ENCODE measurements around the gene TFCP2. TPM values are rescaled to one million over a fixed set of nuclear protein-coding genes. Genes with fewer than 3 reads are reported as not detected.
"Not testable (repeated sequence)": the region's sequence is repeated elsewhere in the genome, so short reads cannot be mapped to it uniquely, and the experiment has no call there.

The TFCP2 gene
- polyA plus RNA-seq (2013, experiment 1 of 2): 33.4 TPM
- 33.3 TPM for polyA plus RNA-seq (2013, experiment 2 of 2)

- Histone ChIP-seq H3K4me3 (ENCODE audit: low read length) (peak within 1 kb of the TSS; percentile 79), H3K9ac (ENCODE audit: low read depth, low read length) (peak within 1 kb of the TSS; percentile 95), H3K27ac (ENCODE audit: low read depth, low read length) (peak within 1 kb of the TSS; percentile 100), H3K4me1 (ENCODE audit: insufficient read depth, low read length) (no peaks in the 10 kb centered on the region), H3K36me3 (ENCODE audit: insufficient read depth, low read length) (no peaks in the 10 kb centered on the region), H3K27me3 (ENCODE audit: insufficient read depth, low read length) (0 out of 2 replicates have a peak, but pooled peaks cover 3% of the 10 kb centered on the region), H3K9me3 (ENCODE audit: insufficient read depth, low read depth, low read length) (no peaks in the 10 kb centered on the region)
- WGBS: 48% methylated on average over 58 of the region's 58 CpGs
Measured at GRCh38 chr12:51172515-51173431, at the start of gene TFCP2. Gene TFCP2, minus strand, starts transcription at chr12:51173135. Its CDS starts 713 bp downstream, at chr12:51172422.

DNA sequence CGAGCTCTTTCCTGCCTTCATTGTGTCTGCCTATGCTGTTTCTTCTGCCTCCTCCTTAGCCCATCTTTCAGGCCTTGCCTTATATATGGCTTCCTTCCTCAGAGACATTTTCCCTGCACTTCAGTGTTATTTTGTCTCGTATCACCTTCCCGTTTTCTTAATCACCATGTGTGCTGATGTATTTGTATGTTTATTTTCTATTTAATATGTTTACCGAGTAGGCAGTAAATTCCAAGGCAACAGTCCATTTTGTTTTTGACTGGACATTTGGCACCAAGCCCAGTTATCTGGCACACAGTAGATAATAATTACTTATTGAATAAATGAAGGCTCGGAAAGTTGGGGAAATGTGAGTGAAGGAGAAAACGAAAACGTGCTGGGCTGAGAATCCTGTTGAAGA, 49.5 kb upstream of the TFCP2 start:
- Histone ChIP-seq H3K27me3 (ENCODE audit: insufficient read depth, low read length) (no peaks in the 10 kb centered on the region), H3K36me3 (ENCODE audit: insufficient read depth, low read length) (no peaks in the 10 kb centered on the region), H3K9me3 (ENCODE audit: insufficient read depth, low read depth, low read length) (no peaks in the 10 kb centered on the region), H3K4me3 (ENCODE audit: low read length) (no peak overlapping the region), H3K27ac (ENCODE audit: low read depth, low read length) (no peak overlapping the region), H3K9ac (ENCODE audit: low read depth, low read length) (no peak overlapping the region), H3K4me1 (ENCODE audit: insufficient read depth, low read length) (peaks cover 15% of the 10 kb centered on the region)
- 92% methylated on average over 7 of the region's 7 CpGs for WGBS

- H3K9ac ChIP-seq (ENCODE audit: low read depth, low read length); H3K4me3 ChIP-seq (ENCODE audit: low read length); H3K9me3 ChIP-seq (ENCODE audit: insufficient read depth, low read depth, low read length); H3K36me3 ChIP-seq (ENCODE audit: insufficient read depth, low read length); H3K27me3 ChIP-seq (ENCODE audit: insufficient read depth, low read length); H3K27ac ChIP-seq (ENCODE audit: low read depth, low read length): not testable (repeated sequence)
- peaks cover 15% of the 10 kb centered on the region for H3K4me1 ChIP-seq (ENCODE audit: insufficient read depth, low read length)
- WGBS: 91% methylated on average over 9 of the region's 12 CpGs
Measured at GRCh38 chr12:51219857-51220256, 46.9 kb upstream of the TFCP2 start.

DNA sequence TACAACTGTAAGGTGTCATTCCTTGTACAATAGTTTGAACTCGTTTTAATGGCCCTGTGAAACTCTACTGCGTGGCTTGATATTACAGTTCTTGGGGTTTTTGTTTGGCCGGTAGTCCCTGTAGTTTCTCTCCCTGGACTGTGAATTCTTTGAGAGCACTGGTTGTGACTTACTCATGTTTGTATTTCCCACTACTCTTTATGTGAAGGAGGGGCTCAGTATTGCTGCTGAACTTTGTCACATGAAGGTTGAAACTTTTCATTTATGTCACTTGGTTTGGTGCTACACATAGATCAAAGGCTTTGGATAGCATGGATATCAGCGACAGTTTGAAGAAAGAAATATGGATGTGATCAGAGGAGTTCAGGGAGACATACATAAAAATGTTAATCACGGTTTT, 46.4 kb upstream of the TFCP2 start:
- no peak overlapping the region for H3K27ac ChIP-seq (ENCODE audit: low read depth, low read length)
- WGBS: 86% methylated on average over 5 of the region's 5 CpGs

DNA sequence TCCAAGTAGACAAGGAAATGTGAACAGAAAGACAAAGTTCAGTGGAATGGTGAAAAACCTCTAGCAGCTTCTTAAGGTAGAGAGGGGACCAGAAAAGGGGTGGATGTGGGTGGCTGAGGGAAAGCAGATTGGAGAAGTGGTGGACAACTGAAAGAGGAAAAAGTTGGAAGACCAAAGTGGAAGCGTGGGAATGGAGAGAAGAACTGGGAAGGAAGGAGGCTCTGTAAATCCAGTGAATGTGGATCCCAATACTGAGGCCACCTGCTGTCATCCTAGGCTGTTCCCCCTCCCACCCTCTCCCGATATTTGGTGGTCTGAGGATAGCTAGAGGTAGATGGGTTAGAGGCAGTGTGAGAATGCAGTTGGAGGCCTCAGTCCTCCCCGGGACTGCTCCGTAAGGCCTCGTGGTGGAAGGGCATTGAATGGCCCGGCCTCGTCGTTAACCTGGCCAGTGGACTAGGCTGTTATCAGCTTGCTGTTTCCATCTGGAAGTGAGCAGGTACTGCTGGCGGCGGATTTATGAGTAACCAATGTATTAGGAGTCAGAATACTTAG, 45.7 kb upstream of the TFCP2 start:
- Histone ChIP-seq H3K9me3 (ENCODE audit: insufficient read depth, low read depth, low read length) (no peaks in the 10 kb centered on the region), H3K27ac (ENCODE audit: low read depth, low read length) (peak overlapping the region; percentile 96; the same call in 1 of the 2 replicates)

More for the DNA sequence above, 46.4 kb upstream of the TFCP2 start:
- H3K27me3 ChIP-seq (ENCODE audit: insufficient read depth, low read length): no peaks in the 10 kb centered on the region
- no peak overlapping the region for H3K9ac ChIP-seq (ENCODE audit: low read depth, low read length)
- H3K9me3 ChIP-seq (ENCODE audit: insufficient read depth, low read depth, low read length): no peaks in the 10 kb centered on the region
- H3K36me3 ChIP-seq (ENCODE audit: insufficient read depth, low read length): no peaks in the 10 kb centered on the region
- peak overlapping the region; percentile 72; the same call in 1 of the 2 replicates for H3K4me3 ChIP-seq (ENCODE audit: low read length)
- H3K4me1 ChIP-seq (ENCODE audit: insufficient read depth, low read length): peaks cover 15% of the 10 kb centered on the region

GRCh38 chr12:51217968-51218606, 45.2 kb upstream of the TFCP2 start, which contains the start of gene POU6F1:
Gene POU6F1, minus strand, starts transcription at chr12:51218062. Its CDS starts 11,226 bp downstream, at chr12:51206836.
- peaks cover 15% of the 10 kb centered on the region for H3K4me1 ChIP-seq (ENCODE audit: insufficient read depth, low read length)
- H3K36me3 ChIP-seq (ENCODE audit: insufficient read depth, low read length): no peaks in the 10 kb centered on the region
- no peaks in the 10 kb centered on the region for H3K27me3 ChIP-seq (ENCODE audit: insufficient read depth, low read length)
- peak within 1 kb of the TSS; percentile 83 for H3K9ac ChIP-seq (ENCODE audit: low read depth, low read length)
- H3K27ac ChIP-seq (ENCODE audit: low read depth, low read length): peak within 1 kb of the TSS; percentile 96
- H3K4me3 ChIP-seq (ENCODE audit: low read length): peak within 1 kb of the TSS; percentile 72
- WGBS: 6% methylated on average over 34 of the region's 35 CpGs
- H3K9me3 ChIP-seq (ENCODE audit: insufficient read depth, low read depth, low read length): no peaks in the 10 kb centered on the region

More for the DNA sequence above, 45.7 kb upstream of the TFCP2 start:
- H3K36me3 ChIP-seq (ENCODE audit: insufficient read depth, low read length): no peaks in the 10 kb centered on the region
- H3K4me1 ChIP-seq (ENCODE audit: insufficient read depth, low read length): peaks cover 15% of the 10 kb centered on the region
- peak overlapping the region; percentile 72 for H3K4me3 ChIP-seq (ENCODE audit: low read length)
- H3K9ac ChIP-seq (ENCODE audit: low read depth, low read length): peak overlapping the region; percentile 75
- WGBS: 31% methylated on average over 9 of the region's 10 CpGs
- H3K27me3 ChIP-seq (ENCODE audit: insufficient read depth, low read length): no peaks in the 10 kb centered on the region

DNA sequence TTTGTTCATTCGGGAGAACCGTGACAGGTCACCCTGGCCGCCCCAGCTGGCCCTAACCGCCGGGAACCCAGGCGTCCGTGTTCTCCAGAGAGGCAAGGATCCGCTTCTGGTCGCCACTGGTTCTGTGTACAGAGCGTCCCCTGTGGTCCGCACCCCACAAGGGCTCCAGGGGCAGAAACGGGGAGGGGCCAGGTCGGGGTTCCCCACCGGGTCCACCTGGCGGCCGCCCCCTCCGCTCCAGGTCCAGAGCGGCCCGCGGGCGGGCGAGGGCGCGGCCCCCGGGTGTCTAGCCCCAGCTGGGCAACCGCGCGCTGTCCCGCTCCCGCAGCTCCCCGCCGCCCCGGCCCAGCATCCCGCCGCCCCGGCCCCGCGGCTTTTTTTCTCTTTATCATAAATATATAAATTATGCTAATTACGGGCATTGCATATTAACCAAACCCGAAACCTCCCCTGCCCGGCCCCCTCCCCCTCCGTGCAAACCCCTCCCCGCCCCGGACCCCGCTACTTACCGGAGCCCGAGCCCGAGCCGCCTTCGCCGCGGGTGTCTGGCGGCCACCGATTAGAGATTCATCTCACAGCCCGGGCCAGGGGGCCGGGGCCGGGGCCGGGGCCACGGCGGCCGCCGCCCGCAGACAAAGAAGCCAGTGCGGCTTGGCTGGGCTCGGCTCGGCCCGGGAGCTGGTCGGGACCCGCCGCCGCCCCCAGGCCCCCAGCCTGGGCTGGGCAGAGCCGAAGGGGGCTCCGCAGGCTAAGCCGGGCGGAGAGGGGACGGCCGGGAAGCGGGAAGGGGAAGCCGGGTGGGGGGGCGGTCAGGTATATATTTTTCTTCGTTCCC, 44.4 kb upstream of the TFCP2 start:
- H3K27ac ChIP-seq (ENCODE audit: low read depth, low read length): peak overlapping the region; percentile 96
- H3K36me3 ChIP-seq (ENCODE audit: insufficient read depth, low read length): no peaks in the 10 kb centered on the region
- peak overlapping the region; percentile 72 for H3K4me3 ChIP-seq (ENCODE audit: low read length)
- WGBS: under 1% methylated on average over 61 of the region's 81 CpGs
- no peaks in the 10 kb centered on the region for H3K9me3 ChIP-seq (ENCODE audit: insufficient read depth, low read depth, low read length)
- no peaks in the 10 kb centered on the region for H3K27me3 ChIP-seq (ENCODE audit: insufficient read depth, low read length)
- H3K9ac ChIP-seq (ENCODE audit: low read depth, low read length): peak overlapping the region; percentile 83
- H3K4me1 ChIP-seq (ENCODE audit: insufficient read depth, low read length): peaks cover 15% of the 10 kb centered on the region

DNA sequence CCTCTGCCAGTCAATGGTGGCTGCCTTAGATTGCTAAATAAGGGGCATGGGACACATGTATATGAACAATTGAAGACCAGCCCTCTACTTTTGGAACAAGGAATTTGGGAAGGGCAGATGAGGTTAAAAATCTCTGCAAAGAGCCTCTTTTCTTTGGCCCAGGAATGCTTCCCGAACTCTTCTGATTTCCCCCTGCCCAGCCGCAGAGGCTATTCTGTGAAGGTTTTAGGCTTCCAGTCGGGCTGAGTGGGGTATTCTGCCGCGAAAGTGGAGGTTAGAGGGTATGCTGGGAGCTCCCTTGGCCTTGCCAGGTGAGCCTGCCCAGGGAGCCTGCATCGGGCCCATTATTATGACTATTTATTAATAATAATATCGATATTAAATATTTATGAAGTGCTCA, 43.7 kb upstream of the TFCP2 start:
- Histone ChIP-seq H3K4me1 (ENCODE audit: insufficient read depth, low read length) (peaks cover 15% of the 10 kb centered on the region), H3K9me3 (ENCODE audit: insufficient read depth, low read depth, low read length) (no peaks in the 10 kb centered on the region), H3K36me3 (ENCODE audit: insufficient read depth, low read length) (no peaks in the 10 kb centered on the region), H3K4me3 (ENCODE audit: low read length) (peak overlapping the region; percentile 72), H3K27ac (ENCODE audit: low read depth, low read length) (no peak overlapping the region; the same call in 1 of the 2 replicates), H3K27me3 (ENCODE audit: insufficient read depth, low read length) (no peaks in the 10 kb centered on the region), H3K9ac (ENCODE audit: low read depth, low read length) (no peak overlapping the region)
- 37% methylated on average over 5 of the region's 7 CpGs for WGBS

- no peak overlapping the region for H3K9ac ChIP-seq (ENCODE audit: low read depth, low read length)
- no peaks in the 10 kb centered on the region for H3K9me3 ChIP-seq (ENCODE audit: insufficient read depth, low read depth, low read length)
- no peak overlapping the region for H3K4me3 ChIP-seq (ENCODE audit: low read length)
- H3K27ac ChIP-seq (ENCODE audit: low read depth, low read length): no peak overlapping the region
- no peaks in the 10 kb centered on the region for H3K36me3 ChIP-seq (ENCODE audit: insufficient read depth, low read length)
- H3K27me3 ChIP-seq (ENCODE audit: insufficient read depth, low read length): no peaks in the 10 kb centered on the region
- peaks cover 15% of the 10 kb centered on the region for H3K4me1 ChIP-seq (ENCODE audit: insufficient read depth, low read length)
- WGBS: 95% methylated on average over 5 of the region's 5 CpGs
Measured at GRCh38 chr12:51214895-51215294, 42.0 kb upstream of the TFCP2 start.

DNA sequence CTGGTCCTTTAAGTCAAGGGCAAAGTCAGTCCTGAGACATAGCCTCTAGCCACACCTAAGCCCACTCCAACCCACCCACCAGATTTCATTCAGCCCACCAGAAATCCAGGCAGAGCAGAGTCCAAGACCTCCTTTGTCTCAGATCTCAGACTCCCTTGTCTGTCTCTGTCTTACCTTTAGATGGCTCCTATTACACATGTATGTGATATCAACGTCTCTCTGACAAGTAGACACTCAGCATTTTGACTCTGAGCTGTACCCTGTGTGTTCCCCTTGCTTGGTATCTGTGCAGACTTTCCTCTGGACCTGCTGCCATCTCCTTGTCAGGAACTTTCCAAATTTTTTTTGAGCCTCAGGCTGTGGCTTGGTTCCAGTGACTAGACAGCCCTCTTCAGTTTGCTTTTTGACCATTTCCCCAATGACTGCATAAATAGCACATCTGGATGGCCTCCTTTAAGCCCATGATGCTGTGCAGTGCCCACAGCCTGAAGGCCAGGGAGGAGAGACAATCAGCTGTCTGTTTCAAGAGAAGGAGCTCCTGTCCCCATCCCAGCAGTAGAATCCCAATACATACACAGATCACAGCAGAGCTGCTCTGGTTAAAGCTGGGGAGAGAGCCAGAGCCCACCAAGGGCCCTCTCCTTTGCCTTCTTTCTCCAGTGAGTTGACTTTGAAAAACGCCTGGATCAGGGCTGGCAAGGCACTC, 37.9 kb upstream of the TFCP2 start:
- Histone ChIP-seq H3K9ac (ENCODE audit: low read depth, low read length) (no peak overlapping the region), H3K27ac (ENCODE audit: low read depth, low read length) (no peak overlapping the region), H3K27me3 (ENCODE audit: insufficient read depth, low read length) (no peaks in the 10 kb centered on the region), H3K36me3 (ENCODE audit: insufficient read depth, low read length) (no peaks in the 10 kb centered on the region), H3K9me3 (ENCODE audit: insufficient read depth, low read depth, low read length) (no peaks in the 10 kb centered on the region), H3K4me1 (ENCODE audit: insufficient read depth, low read length) (no peaks in the 10 kb centered on the region), H3K4me3 (ENCODE audit: low read length) (no peak overlapping the region)
- 79% methylated on average over 2 of the region's 2 CpGs for WGBS
